ENCODE measurements around the gene ABLIM1. TPM values are rescaled to one million over a fixed set of nuclear protein-coding genes. Genes with fewer than 3 reads are reported as not detected.

Gene ABLIM1
- total RNA-seq, 1 donor from 2014 or later, result 39.8 TPM

DNA sequence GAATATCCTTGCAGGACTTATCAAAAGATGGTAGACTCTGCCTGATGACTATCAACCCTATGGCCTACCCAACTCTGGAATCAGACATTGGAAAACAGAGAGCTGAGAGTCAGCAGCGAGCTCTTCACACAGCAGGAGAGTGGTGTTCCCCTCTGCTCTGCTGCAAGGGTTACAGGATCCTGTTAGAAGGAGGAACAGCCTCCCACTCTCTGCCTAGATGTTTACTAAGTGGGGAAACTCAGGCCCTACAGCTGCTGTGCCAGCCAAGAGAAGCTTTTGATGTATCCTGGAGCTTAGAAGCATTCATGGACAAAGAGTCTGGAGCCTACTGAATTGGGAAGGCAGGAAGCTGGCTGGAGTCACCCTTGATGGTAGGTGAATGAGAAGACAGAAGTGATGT lies 104.6 kb downstream of the ABLIM1 start:
- Histone ChIP-seq H3K4me1 (peaks cover under 1% of the 10 kb centered on the region), H4K20me1 (ENCODE audit: low read depth) (no peaks in the 10 kb centered on the region), H3K4me2 (no peak overlapping the region), H3K9me3 (ENCODE audit: low read depth) (no peaks in the 10 kb centered on the region), H3K4me3 (no peak overlapping the region), H3F3A (ENCODE audit: low read depth) (no peaks in the 10 kb centered on the region), H3K79me2 (ENCODE audit: low read depth) (no peaks in the 10 kb centered on the region), H3K27me3 (no peaks in the 10 kb centered on the region), H2AFZ (replicated peaks) (no peak overlapping the region), H3K9ac (no peak overlapping the region), H3K36me3 (no peaks in the 10 kb centered on the region), H3K27ac (no peak overlapping the region)
- Mint-ChIP-seq H3K9me3 (peaks cover 14% of the 10 kb centered on the region), H3K4me3 (no peak overlapping the region), H3K4me1 (no peaks in the 10 kb centered on the region), H3K36me3 (no peaks in the 10 kb centered on the region), H3K27me3 (ENCODE audit: insufficient read depth, low read depth) (no peaks in the 10 kb centered on the region), H3K27ac (no peak overlapping the region)
- TF ChIP-seq, protein P1, sequence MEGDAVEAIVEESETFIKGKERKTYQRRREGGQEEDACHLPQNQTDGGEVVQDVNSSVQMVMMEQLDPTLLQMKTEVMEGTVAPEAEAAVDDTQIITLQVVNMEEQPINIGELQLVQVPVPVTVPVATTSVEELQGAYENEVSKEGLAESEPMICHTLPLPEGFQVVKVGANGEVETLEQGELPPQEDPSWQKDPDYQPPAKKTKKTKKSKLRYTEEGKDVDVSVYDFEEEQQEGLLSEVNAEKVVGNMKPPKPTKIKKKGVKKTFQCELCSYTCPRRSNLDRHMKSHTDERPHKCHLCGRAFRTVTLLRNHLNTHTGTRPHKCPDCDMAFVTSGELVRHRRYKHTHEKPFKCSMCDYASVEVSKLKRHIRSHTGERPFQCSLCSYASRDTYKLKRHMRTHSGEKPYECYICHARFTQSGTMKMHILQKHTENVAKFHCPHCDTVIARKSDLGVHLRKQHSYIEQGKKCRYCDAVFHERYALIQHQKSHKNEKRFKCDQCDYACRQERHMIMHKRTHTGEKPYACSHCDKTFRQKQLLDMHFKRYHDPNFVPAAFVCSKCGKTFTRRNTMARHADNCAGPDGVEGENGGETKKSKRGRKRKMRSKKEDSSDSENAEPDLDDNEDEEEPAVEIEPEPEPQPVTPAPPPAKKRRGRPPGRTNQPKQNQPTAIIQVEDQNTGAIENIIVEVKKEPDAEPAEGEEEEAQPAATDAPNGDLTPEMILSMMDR (IDR thresholded peaks at IDR 0.05), result no peak
- TF ChIP-seq EZH2phosphoT487 (IDR thresholded peaks at IDR 0.05) (no peak), EZH2 (IDR thresholded peaks at IDR 0.05) (no peak)
- no peak for DNase-seq (ENCODE audit: low spot score)

DNA sequence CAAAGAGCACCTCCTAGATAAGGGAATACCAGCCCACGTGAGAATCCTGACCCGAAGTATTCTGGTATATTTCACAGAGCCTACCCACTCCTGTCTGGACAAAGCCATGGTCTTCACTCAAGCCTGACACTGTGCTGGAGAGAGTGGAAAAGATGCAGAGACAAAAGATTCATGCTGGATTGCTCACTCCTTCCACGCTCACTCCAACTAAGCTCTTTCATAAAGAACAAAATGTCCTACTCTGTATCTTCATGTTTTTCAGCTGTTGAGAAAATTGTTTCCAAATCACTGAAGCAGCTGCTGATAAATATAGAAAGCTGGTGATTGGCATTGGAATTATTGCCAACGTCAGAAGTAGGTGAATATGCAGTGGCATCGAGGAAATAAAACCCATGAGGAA lies 106.0 kb downstream of the ABLIM1 start:
- no peak overlapping the region for H2AFZ ChIP-seq (replicated peaks)
- no peak overlapping the region for H3K4me3 Mint-ChIP-seq
- no peak overlapping the region for H3K27ac Mint-ChIP-seq
- H3K9me3 ChIP-seq (ENCODE audit: low read depth), result no peaks in the 10 kb centered on the region
- peaks cover 4% of the 10 kb centered on the region for H3K4me1 ChIP-seq
- H3K27ac ChIP-seq, result no peak overlapping the region
- peaks cover 4% of the 10 kb centered on the region for H3K9me3 Mint-ChIP-seq
- peaks cover 3% of the 10 kb centered on the region for H3K4me1 Mint-ChIP-seq
- no peaks in the 10 kb centered on the region for H3K36me3 ChIP-seq
- no peaks in the 10 kb centered on the region for H3K36me3 Mint-ChIP-seq
- no peak overlapping the region for H3K9ac ChIP-seq
- no peaks in the 10 kb centered on the region for H4K20me1 ChIP-seq (ENCODE audit: low read depth)
- no peaks in the 10 kb centered on the region for H3K27me3 ChIP-seq
- H3K27me3 Mint-ChIP-seq (ENCODE audit: insufficient read depth, low read depth), result no peaks in the 10 kb centered on the region
- TF ChIP-seq, protein P1 (IDR thresholded peaks at IDR 0.05), result no peak
- TF ChIP-seq EZH2phosphoT487 (IDR thresholded peaks at IDR 0.05), result no peak
- TF ChIP-seq EZH2 (IDR thresholded peaks at IDR 0.05), result no peak
- DNase-seq (ENCODE audit: low spot score), result no peak
- no peaks in the 10 kb centered on the region for H3F3A ChIP-seq (ENCODE audit: low read depth)
- H3K79me2 ChIP-seq (ENCODE audit: low read depth), result no peaks in the 10 kb centered on the region
- H3K4me3 ChIP-seq, result no peak overlapping the region
- H3K4me2 ChIP-seq, result no peak overlapping the region

DNA sequence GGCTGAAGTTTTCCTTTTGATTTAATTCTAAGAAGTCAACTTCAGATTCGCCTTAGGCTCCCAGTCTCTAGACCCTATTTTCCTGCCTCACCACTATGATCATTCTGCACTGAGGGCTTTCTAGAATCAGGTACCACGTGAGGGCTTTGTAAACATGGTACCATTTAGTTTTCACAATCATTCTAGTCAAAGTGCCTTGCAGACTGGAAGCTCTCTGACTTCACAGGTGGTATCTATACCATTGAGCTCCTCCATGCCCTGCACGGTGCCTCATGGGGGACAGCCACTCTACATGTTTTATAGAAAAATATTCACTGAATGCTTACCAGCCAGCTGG lies 106.5 kb downstream of the ABLIM1 start:
- Mint-ChIP-seq H3K9me3 (peaks cover 1% of the 10 kb centered on the region), H3K27me3 (ENCODE audit: insufficient read depth, low read depth) (no peaks in the 10 kb centered on the region), H3K4me1 (peaks cover 3% of the 10 kb centered on the region), H3K36me3 (no peaks in the 10 kb centered on the region), H3K4me3 (no peak overlapping the region), H3K27ac (no peak overlapping the region)
- Histone ChIP-seq H2AFZ (replicated peaks) (no peak overlapping the region), H3K79me2 (ENCODE audit: low read depth) (no peaks in the 10 kb centered on the region), H3K4me1 (peaks cover 4% of the 10 kb centered on the region), H3K4me2 (no peak overlapping the region), H3K9ac (no peak overlapping the region), H4K20me1 (ENCODE audit: low read depth) (no peaks in the 10 kb centered on the region), H3K27ac (no peak overlapping the region), H3K27me3 (no peaks in the 10 kb centered on the region), H3K4me3 (no peak overlapping the region), H3K9me3 (ENCODE audit: low read depth) (no peaks in the 10 kb centered on the region), H3F3A (ENCODE audit: low read depth) (no peaks in the 10 kb centered on the region), H3K36me3 (no peaks in the 10 kb centered on the region)
- TF ChIP-seq EZH2 (IDR thresholded peaks at IDR 0.05) (no peak), EZH2phosphoT487 (IDR thresholded peaks at IDR 0.05) (no peak)
- TF ChIP-seq, protein P1 (IDR thresholded peaks at IDR 0.05), result no peak
- no peak for DNase-seq (ENCODE audit: low spot score)

Data from neural progenitor cell (in vitro differentiated cells).